ENCODE data around the gene DCDC1. TPM values are rescaled to one million over a fixed set of nuclear protein-coding genes. Genes with fewer than 3 reads are reported as not detected.

Gene DCDC1
- total RNA-seq, 2 donors from 2014 or later: not detected

DNA sequence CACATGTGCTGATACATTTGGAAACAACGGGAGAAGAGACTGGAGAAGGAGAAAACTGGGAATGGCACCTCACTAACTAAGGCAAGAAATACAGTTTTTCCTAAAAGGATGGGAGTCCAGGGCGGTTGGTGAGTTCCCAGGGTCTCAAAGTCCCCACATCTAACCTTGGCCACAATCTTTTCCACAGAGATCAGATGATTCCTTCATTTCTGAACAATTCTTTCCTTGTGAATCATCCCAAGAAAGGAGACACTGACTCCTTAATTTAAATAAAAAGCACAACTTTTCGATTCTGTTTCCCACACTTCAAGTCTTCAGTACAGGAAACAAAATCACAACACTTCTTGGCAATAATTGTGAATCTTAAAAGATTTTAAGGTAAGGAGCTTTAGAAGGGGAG is 384.7 kb downstream of the DCDC1 start:
- DNase-seq: no peak
- Histone ChIP-seq H3K27ac (no peak overlapping the region), H3K27me3 (no peaks in the 10 kb centered on the region), H3K4me1 (no peaks in the 10 kb centered on the region), H3K36me3 (no peaks in the 10 kb centered on the region), H3K9ac (ENCODE audit: low read depth in 2 of 2, low read length in 2 of 2) (no peak overlapping the region), H3K4me3 (no peak overlapping the region), H3K9me3 (no peaks in the 10 kb centered on the region)
- intact Hi-C loops (cut with DNase I): no loop called here
- TF ChIP-seq, protein P1, sequence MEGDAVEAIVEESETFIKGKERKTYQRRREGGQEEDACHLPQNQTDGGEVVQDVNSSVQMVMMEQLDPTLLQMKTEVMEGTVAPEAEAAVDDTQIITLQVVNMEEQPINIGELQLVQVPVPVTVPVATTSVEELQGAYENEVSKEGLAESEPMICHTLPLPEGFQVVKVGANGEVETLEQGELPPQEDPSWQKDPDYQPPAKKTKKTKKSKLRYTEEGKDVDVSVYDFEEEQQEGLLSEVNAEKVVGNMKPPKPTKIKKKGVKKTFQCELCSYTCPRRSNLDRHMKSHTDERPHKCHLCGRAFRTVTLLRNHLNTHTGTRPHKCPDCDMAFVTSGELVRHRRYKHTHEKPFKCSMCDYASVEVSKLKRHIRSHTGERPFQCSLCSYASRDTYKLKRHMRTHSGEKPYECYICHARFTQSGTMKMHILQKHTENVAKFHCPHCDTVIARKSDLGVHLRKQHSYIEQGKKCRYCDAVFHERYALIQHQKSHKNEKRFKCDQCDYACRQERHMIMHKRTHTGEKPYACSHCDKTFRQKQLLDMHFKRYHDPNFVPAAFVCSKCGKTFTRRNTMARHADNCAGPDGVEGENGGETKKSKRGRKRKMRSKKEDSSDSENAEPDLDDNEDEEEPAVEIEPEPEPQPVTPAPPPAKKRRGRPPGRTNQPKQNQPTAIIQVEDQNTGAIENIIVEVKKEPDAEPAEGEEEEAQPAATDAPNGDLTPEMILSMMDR (IDR thresholded peaks at IDR 0.05): no peak

- H3K9ac ChIP-seq (ENCODE audit: low read depth in 2 of 2, low read length in 2 of 2): no peak overlapping the region
- intact Hi-C loops (cut with DNase I): no loop called here
- no peaks in the 10 kb centered on the region for H3K4me1 ChIP-seq
- no peak overlapping the region for H3K27ac ChIP-seq
- no peaks in the 10 kb centered on the region for H3K9me3 ChIP-seq
- TF ChIP-seq, protein P1 (IDR thresholded peaks at IDR 0.05): no peak
- H3K36me3 ChIP-seq: no peaks in the 10 kb centered on the region
- no peak overlapping the region for H3K4me3 ChIP-seq
- no peak for DNase-seq
- H3K27me3 ChIP-seq: no peaks in the 10 kb centered on the region
These were observed 385.1 kb downstream of the DCDC1 start for GRCh38 chr11:30984442-30984816.

GRCh38 chr11:30983776-30984441 is 385.6 kb downstream of the DCDC1 start:
- TF ChIP-seq, protein P1 (IDR thresholded peaks at IDR 0.05): no peak
- H3K9me3 ChIP-seq: no peaks in the 10 kb centered on the region
- H3K4me3 ChIP-seq: no peak overlapping the region
- intact Hi-C loops (cut with DNase I): no loop called here
- H3K36me3 ChIP-seq: no peaks in the 10 kb centered on the region
- H3K27me3 ChIP-seq: no peaks in the 10 kb centered on the region
- no peak overlapping the region for H3K9ac ChIP-seq (ENCODE audit: low read depth in 2 of 2, low read length in 2 of 2)
- DNase-seq: no peak
- H3K27ac ChIP-seq: no peak overlapping the region
- H3K4me1 ChIP-seq: no peaks in the 10 kb centered on the region

DNA sequence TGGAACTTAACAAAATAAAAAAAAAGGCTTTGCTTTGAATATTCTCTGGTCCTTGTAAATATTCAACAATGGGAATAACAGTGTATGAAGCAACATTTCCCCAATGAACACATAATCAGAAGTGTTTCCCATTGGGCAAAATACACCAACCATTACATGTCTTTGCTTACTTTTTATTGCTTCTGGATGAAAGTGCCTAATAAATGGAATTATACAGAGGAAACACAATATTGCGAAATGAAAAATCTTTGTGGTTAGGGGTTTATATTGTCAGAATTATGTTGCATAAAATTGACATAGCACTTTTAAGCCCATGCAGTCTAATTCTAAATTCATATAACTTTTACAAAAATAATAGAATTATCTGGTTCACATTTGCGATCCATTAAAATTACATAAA is 386.4 kb downstream of the DCDC1 start:
- H3K27ac ChIP-seq: no peak overlapping the region
- no peak overlapping the region for H3K4me3 ChIP-seq
- no peaks in the 10 kb centered on the region for H3K9me3 ChIP-seq
- intact Hi-C loops (cut with DNase I): no loop called here
- H3K9ac ChIP-seq (ENCODE audit: low read depth in 2 of 2, low read length in 2 of 2): no peak overlapping the region
- H3K36me3 ChIP-seq: no peaks in the 10 kb centered on the region
- H3K27me3 ChIP-seq: no peaks in the 10 kb centered on the region
- DNase-seq: no peak
- H3K4me1 ChIP-seq: no peaks in the 10 kb centered on the region
- TF ChIP-seq, protein P1 (IDR thresholded peaks at IDR 0.05): no peak

GRCh38 chr11:30967579-30967978 is 402.0 kb downstream of the DCDC1 start:
- DNase-seq: no peak
- Histone ChIP-seq H3K9me3 (no peaks in the 10 kb centered on the region), H3K4me3 (no peak overlapping the region), H3K9ac (ENCODE audit: low read depth in 2 of 2, low read length in 2 of 2) (no peak overlapping the region), H3K4me1 (no peaks in the 10 kb centered on the region), H3K27me3 (no peaks in the 10 kb centered on the region), H3K36me3 (no peaks in the 10 kb centered on the region), H3K27ac (no peak overlapping the region)
- intact Hi-C loops (cut with DNase I): no loop called here
- TF ChIP-seq, protein P1 (IDR thresholded peaks at IDR 0.05): no peak
